ENCODE data around the gene FNDC4. TPM values are rescaled to one million over a fixed set of nuclear protein-coding genes. Genes with fewer than 3 reads are reported as not detected.
A peak's percentile ranks its signal among the peaks of the same experiment; 100 is the strongest.
"Not testable (repeated sequence)": the region's sequence is repeated elsewhere in the genome, so short reads cannot be mapped to it uniquely, and the experiment has no call there.

The FNDC4 gene
- total RNA-seq, result 10 to 100 TPM in 1 of 8 experiments, 1 to 10 TPM in 7; 2.8 to 74.2 (median 6.8) TPM

DNA sequence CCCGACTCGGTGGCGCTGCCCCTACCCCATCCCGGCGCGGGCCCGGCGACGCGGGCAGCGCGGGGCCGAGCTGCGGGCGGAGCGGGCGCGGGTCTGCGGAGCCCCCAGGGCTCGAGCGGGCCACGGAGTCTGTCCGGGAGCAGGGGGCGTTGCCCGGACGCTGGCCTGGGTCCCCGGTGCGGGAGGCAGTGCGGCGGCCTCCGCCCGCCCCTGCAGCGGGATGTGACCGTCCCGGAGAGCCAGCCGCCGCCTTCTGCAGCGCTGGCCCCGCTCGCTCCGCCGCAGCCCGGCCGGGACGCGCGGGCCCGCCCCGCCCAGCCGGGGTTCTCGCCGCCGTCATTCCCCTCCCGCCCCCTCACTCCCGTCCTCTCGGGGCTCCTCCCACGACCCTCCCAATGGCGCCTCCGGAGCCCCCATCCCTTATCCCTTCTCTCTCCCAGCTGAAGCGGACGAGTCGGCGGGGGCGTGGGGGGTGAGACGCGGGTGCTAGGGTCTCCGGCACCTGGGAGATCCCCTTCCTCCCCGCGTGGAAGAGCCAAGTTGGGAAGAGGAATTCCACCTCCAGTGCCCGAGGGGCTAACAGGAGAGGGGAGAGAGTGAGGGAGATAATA is at the start of gene FNDC4:
Gene FNDC4, minus strand, starts transcription at position 257 of the 611 bp plus-strand sequence. CDS start 521 bp downstream, outside the sequence.
- H3K27ac ChIP-seq, result no peak within 1 kb of the TSS
- H3K4me3 ChIP-seq, result peak within 1 kb of the TSS; percentile 44 to 55 (median 54)
- H3K4me1 ChIP-seq (replicated peaks in 1 of 2), result no peaks in the 10 kb centered on the region
- in situ Hi-C loops (cut with MboI; ENCODE audit: low pct_unique_long_range_greater_than_20kb in 2 of 9, low sequenced_read_pairs in 9 of 9, unreplicated experiment in 9 of 9), result no loop called here
- 0% methylated on average over 1 to 3 of the region's 70 CpGs; no CpG with 5 or more reads in 4 of the 10 experiments for WGBS, 10 experiments
- ATAC-seq (replicated peaks in 6 of 8), result peak; percentile 74 to 85 (median 80)

DNA sequence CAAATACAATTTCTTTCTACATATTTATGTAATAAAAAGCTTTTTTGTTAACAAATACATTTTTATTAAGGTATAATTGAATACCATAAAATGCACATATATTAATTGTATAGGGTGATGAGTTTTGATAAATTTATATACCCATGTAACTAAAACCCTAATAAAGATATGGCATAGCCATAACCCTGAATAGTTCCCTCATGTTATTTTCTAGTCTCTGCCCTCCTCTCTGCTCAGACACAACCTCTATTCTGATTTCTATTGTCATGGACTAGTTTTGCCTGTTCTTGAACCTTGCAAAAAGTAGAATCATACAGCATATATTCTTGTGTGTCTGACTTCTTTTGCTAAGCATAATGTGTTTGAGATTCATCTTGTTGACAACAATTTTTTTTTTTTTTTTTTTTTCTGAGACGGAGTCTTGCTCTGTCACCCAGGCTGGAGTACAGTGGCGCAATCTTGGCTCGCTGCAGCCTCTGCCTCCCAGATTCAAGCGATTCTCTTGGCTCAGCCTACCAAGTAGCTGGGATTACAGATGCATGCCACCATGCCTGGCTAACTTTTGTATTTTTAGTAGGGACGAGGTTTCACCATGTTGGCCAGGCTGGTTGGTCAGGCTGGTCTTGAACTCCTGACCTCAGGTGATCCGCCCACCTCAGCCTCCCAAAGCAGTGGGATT is 49.3 kb upstream of the FNDC4 start:
- in situ Hi-C loops (cut with MboI; ENCODE audit: low pct_unique_long_range_greater_than_20kb in 2 of 9, low sequenced_read_pairs in 9 of 9, unreplicated experiment in 9 of 9), result no loop called here
- H3K27ac ChIP-seq, result no peak overlapping the region
- no peak for ATAC-seq (replicated peaks in 6 of 8)
- no peaks in the 10 kb centered on the region for H3K4me1 ChIP-seq (replicated peaks in 1 of 2)
- no peak overlapping the region for H3K4me3 ChIP-seq
- WGBS, 10 experiments, result 60 to 96% (median 81%) methylated on average over 1 to 6 of the region's 6 CpGs; no CpG with 5 or more reads in 4 of the 10 experiments

DNA sequence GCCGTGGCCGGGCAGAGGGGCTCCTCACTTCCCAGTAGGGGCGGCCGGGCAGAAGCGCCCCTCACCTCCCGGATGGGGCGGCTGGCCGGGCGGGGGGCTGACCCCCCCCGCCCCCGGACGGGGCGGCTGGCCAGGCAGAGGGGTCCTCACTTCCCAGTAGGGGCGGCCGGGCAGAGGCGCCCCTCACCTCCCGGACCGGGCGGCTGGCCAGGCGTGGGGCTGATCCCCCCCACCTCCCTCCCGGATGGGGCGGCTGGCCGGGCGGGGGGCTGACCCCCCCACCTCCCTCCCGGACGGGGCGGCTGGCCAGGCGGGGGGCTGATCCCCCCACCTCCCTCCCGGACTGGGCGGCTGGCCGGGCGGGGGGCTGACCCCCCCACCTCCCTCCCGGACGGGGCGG is 44.6 kb upstream of the FNDC4 start:
- ATAC-seq (replicated peaks in 6 of 8); H3K27ac ChIP-seq; in situ Hi-C loops (cut with MboI; ENCODE audit: low pct_unique_long_range_greater_than_20kb in 2 of 9, low sequenced_read_pairs in 9 of 9, unreplicated experiment in 9 of 9); H3K4me3 ChIP-seq; H3K4me1 ChIP-seq (replicated peaks in 1 of 2): not testable (repeated sequence)
- no CpG with 5 or more reads among the region's 35 CpGs for WGBS, 10 experiments

DNA sequence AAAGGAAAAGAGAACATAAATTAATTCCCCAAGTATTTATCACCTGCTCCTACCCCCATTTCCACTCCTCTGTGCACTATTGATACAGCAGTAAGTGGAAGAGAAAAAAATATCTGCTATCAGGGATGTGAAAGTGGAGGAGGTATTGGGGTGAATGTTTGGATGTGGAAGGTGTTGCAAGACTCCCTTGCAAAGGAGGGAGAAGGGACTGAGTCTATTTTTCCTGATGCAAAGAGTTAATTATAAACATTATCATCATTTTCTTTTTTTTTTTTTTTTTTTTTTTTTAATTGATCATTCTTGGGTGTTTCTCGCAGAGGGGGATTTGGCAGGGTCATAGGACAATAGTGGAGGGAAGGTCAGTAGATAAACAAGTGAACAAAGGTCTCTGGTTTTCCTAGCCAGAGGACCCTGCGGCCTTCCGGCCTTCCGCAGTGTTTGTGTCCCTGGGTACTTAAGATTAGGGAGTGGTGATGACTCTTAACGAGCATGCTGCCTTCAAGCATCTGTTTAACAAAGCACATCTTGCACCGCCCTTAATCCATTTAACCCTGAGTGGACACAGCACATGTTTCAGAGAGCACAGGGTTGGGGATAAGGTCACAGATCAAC is 43.9 kb upstream of the FNDC4 start:
- H3K4me3 ChIP-seq; in situ Hi-C loops (cut with MboI; ENCODE audit: low pct_unique_long_range_greater_than_20kb in 2 of 9, low sequenced_read_pairs in 9 of 9, unreplicated experiment in 9 of 9); H3K4me1 ChIP-seq (replicated peaks in 1 of 2); ATAC-seq (replicated peaks in 6 of 8); H3K27ac ChIP-seq: not testable (repeated sequence)
- WGBS, 10 experiments, result 76% methylated on average over 3 of the region's 6 CpGs; no CpG with 5 or more reads in 9 of the 10 experiments

DNA sequence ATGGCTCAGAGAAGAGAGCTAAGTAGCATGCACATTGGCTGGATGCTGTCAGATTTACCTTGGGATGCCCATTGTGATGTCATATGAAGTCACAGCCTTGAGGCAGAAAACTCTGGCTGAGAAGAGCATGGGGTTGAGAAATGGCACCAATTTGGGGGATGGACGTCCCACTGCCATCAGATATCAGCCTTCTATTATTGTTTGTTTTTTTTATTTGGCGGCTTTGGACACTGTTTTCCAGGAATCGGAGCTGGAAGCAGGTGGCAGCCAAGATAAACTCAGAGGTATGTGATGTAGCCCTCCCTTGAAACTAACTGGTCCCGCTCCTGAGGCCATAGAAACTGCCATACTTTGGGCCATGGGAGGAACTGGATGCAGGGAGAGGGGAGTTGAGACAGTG is 42.3 kb upstream of the FNDC4 start:
- Histone ChIP-seq H3K27ac (no peak overlapping the region), H3K4me3 (no peak overlapping the region), H3K4me1 (replicated peaks in 1 of 2) (no peaks in the 10 kb centered on the region)
- ATAC-seq (replicated peaks in 6 of 8), result no peak
- 57 to 89% (median 78%) methylated on average over 1 to 3 of the region's 4 CpGs; no CpG with 5 or more reads in 3 of the 10 experiments for WGBS, 10 experiments
- in situ Hi-C loops (cut with MboI; ENCODE audit: low pct_unique_long_range_greater_than_20kb in 2 of 9, low sequenced_read_pairs in 9 of 9, unreplicated experiment in 9 of 9), result no loop called here

DNA sequence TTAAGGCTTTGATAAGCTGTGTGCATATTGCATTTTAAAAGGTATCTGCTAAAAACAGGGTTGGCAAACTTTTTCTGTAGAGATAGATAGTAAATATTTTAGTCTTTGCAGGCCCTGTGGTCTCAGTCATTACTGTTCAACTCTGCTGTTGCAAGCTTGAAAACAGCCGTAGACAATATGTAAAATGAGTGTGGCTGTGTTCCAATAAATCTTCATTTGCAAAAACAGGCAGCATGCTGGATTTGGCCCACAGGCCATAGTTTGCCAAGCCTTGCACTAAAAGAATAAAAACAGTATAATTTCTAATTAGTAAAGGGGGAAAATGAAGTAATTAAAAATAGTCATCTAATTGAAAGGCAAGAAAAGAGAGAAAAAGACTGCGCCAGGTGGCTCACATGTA is 37.0 kb upstream of the FNDC4 start:
- 0 to 100% (median 82%) methylated on average over 1 to 2 of the region's 2 CpGs; no CpG with 5 or more reads in 1 of the 10 experiments for WGBS, 10 experiments
- peak in 3 of 8 experiments; percentile 73 to 92 (median 79) for ATAC-seq (replicated peaks in 6 of 8)
- no peak overlapping the region for H3K27ac ChIP-seq
- H3K4me3 ChIP-seq, result no peak overlapping the region
- in situ Hi-C loops (cut with MboI; ENCODE audit: low pct_unique_long_range_greater_than_20kb in 2 of 9, low sequenced_read_pairs in 9 of 9, unreplicated experiment in 9 of 9), result no loop called here
- no peaks in the 10 kb centered on the region for H3K4me1 ChIP-seq (replicated peaks in 1 of 2)

- 0 to 83% (median 44%) methylated on average over 1 to 3 of the region's 3 CpGs; no CpG with 5 or more reads in 1 of the 10 experiments for WGBS, 10 experiments
- H3K4me1 ChIP-seq (replicated peaks in 1 of 2), result no peaks in the 10 kb centered on the region
- no peak for ATAC-seq (replicated peaks in 6 of 8)
- no peak overlapping the region for H3K4me3 ChIP-seq
- no peak overlapping the region for H3K27ac ChIP-seq
- in situ Hi-C loops (cut with MboI; ENCODE audit: low pct_unique_long_range_greater_than_20kb in 2 of 9, low sequenced_read_pairs in 9 of 9, unreplicated experiment in 9 of 9), result no loop called here
These were observed 32.2 kb upstream of the FNDC4 start for GRCh38 chr2:27527182-27527581.

- WGBS, 10 experiments, result 65 to 90% (median 80%) methylated on average over 1 to 7 of the region's 7 CpGs; no CpG with 5 or more reads in 1 of the 10 experiments
- H3K4me3 ChIP-seq, result no peak overlapping the region
- ATAC-seq (replicated peaks in 6 of 8), result no peak
- H3K4me1 ChIP-seq (replicated peaks in 1 of 2), result no peaks in the 10 kb centered on the region
- no peak overlapping the region for H3K27ac ChIP-seq
- in situ Hi-C loops (cut with MboI; ENCODE audit: low pct_unique_long_range_greater_than_20kb in 2 of 9, low sequenced_read_pairs in 9 of 9, unreplicated experiment in 9 of 9), result no loop called here
These were observed 27.5 kb upstream of the FNDC4 start for GRCh38 chr2:27522400-27522945.

DNA sequence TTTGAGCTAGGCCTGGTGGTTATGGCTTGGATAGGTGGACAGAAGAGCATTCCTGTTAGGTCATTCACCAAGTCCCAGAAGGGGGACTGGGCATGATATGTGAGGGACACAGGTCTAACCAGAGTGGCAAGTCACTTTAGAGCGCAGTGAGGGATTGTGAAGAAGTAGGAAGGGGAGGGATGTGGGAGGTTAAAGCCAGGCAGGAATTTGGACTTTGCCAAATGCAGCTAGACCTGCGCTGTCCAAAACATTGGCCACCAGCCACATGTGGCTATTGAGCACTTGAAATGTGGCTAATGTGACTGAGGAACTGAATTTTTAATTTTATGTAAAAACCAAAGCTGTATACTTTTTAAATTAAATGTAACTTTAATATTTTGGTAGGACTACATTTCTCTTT is 25.3 kb upstream of the FNDC4 start:
- no peak overlapping the region for H3K4me3 ChIP-seq
- WGBS, 10 experiments, result 67 to 100% (median 95%) methylated on average over 1 to 2 of the region's 2 CpGs; no CpG with 5 or more reads in 2 of the 10 experiments
- no peak for ATAC-seq (replicated peaks in 6 of 8)
- no peak overlapping the region for H3K27ac ChIP-seq
- in situ Hi-C loops (cut with MboI; ENCODE audit: low pct_unique_long_range_greater_than_20kb in 2 of 9, low sequenced_read_pairs in 9 of 9, unreplicated experiment in 9 of 9), result no loop called here
- no peaks in the 10 kb centered on the region for H3K4me1 ChIP-seq (replicated peaks in 1 of 2)

GRCh38 chr2:27518782-27519113 is 23.7 kb upstream of the FNDC4 start:
- no peak for ATAC-seq (replicated peaks in 6 of 8)
- H3K4me3 ChIP-seq, result no peak overlapping the region
- in situ Hi-C loops (cut with MboI; ENCODE audit: low pct_unique_long_range_greater_than_20kb in 2 of 9, low sequenced_read_pairs in 9 of 9, unreplicated experiment in 9 of 9), result no loop called here
- no peak overlapping the region for H3K27ac ChIP-seq
- 57 to 87% (median 83%) methylated on average over 1 to 3 of the region's 4 CpGs; no CpG with 5 or more reads in 7 of the 10 experiments for WGBS, 10 experiments
- no peaks in the 10 kb centered on the region for H3K4me1 ChIP-seq (replicated peaks in 1 of 2)

DNA sequence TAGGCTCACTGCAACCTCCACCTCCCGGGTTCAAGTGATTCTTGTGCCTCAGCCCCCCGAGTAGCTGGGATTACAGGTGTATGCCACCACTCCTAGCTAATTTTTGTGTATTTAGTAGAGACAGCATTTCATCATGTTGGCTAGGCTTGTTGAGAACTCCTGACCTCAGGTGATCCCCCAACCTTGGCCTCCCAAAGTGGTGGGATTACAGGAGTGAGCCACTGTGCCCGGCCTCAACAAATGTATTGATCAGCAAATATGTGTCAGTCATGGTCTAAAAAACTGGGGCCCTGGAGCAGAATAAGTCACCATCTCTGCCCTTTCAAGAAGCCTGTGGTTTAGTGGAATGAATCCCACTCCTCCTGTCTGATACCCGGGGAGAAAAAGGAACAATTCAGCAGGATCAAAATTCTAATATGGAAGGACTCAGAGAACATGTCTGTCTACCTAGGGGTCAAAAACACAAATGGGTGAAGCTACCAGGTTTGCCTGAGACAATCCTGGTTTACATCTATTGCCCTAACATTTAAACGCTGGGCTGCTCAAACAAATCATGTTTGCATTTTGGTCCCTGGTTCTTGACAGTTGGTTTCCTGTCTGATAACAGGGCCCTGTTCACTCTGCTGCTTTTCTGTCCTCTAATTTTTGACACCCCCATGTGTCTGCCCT is 23.2 kb upstream of the FNDC4 start:
- no peak for ATAC-seq (replicated peaks in 6 of 8)
- WGBS, 10 experiments, result 40 to 93% (median 68%) methylated on average over 1 to 3 of the region's 5 CpGs; no CpG with 5 or more reads in 2 of the 10 experiments
- no peak overlapping the region for H3K4me3 ChIP-seq
- in situ Hi-C loops (cut with MboI; ENCODE audit: low pct_unique_long_range_greater_than_20kb in 2 of 9, low sequenced_read_pairs in 9 of 9, unreplicated experiment in 9 of 9), result no loop called here
- no peak overlapping the region for H3K27ac ChIP-seq
- H3K4me1 ChIP-seq (replicated peaks in 1 of 2), result no peaks in the 10 kb centered on the region

DNA sequence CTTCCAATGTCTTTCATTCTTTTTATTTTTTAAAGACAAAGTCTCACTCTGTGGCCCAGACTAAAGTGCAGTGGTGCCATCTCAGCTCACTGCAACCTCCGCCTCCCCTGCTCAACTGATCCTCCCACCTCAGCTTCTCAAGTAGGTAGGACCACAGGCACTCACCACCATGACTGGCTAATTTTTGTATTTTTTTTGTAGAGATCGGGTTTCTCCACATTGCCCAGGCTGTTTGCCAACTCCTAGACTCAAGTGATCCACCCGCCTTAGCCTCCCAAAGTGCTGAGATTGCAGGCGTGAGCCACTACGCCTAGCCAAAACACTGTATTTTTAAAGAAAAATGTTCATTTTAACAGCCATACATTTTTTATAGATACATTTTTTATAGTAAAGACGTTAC is 14.3 kb upstream of the FNDC4 start:
- in situ Hi-C loops (cut with MboI; ENCODE audit: low pct_unique_long_range_greater_than_20kb in 2 of 9, low sequenced_read_pairs in 9 of 9, unreplicated experiment in 9 of 9), result no loop called here
- peak in 3 of 8 experiments; percentile 55 to 96 (median 89) for ATAC-seq (replicated peaks in 6 of 8)
- H3K4me1 ChIP-seq (replicated peaks in 1 of 2), result no peaks in the 10 kb centered on the region
- no peak overlapping the region for H3K4me3 ChIP-seq
- 8 to 69% (median 38%) methylated on average over 1 to 6 of the region's 6 CpGs for WGBS, 10 experiments
- no peak overlapping the region for H3K27ac ChIP-seq

- H3K4me1 ChIP-seq (replicated peaks in 1 of 2), result no peaks in the 10 kb centered on the region
- H3K27ac ChIP-seq, result no peak overlapping the region
- no peak for ATAC-seq (replicated peaks in 6 of 8)
- in situ Hi-C loops (cut with MboI; ENCODE audit: low pct_unique_long_range_greater_than_20kb in 2 of 9, low sequenced_read_pairs in 9 of 9, unreplicated experiment in 9 of 9), result no loop called here
- H3K4me3 ChIP-seq, result no peak overlapping the region
- 0 to 92% (median 55%) methylated on average over 1 to 3 of the region's 4 CpGs; no CpG with 5 or more reads in 3 of the 10 experiments for WGBS, 10 experiments
These were observed 12.3 kb upstream of the FNDC4 start for GRCh38 chr2:27507293-27507692.

Data from motor neuron (in vitro differentiated cells).